HG02870 (cell line): ENCODE data around the gene DDX6.
A peak's percentile ranks its signal among the peaks of the same experiment; 100 is the strongest.
"Not testable (repeated sequence)": the region's sequence is repeated elsewhere in the genome, so short reads cannot be mapped to it uniquely, and the experiment has no call there.

Experiments used
- ATAC-seq: cut with Tn5 transposase; IDR thresholded peaks from one replicate; pipeline ENCODE4 v1.9.1; 2021; ENCODE audit warnings: mild to moderate bottlenecking, moderate library complexity; ENCODE audit not compliant: unreplicated experiment

DDX6 gene

GRCh38 chr11:118791111-118791960 lies at the start of gene DDX6:
DDX6 (minus strand) TSS chr11:118791164; CDS start chr11:118786251, 4,913 bp downstream.
- ATAC-seq: peak; percentile 32

GRCh38 chr11:118838905-118839553 lies 48.1 kb upstream of the DDX6 start:
- peak; percentile 81 for ATAC-seq

- no peak for ATAC-seq
Observed at GRCh38 chr11:118837868-118838267, 46.9 kb upstream of the DDX6 start.

- no peak for ATAC-seq
Observed at GRCh38 chr11:118834427-118835028, 43.6 kb upstream of the DDX6 start.

GRCh38 chr11:118827118-118827517 lies 36.2 kb upstream of the DDX6 start:
- no peak for ATAC-seq

- ATAC-seq: not testable (repeated sequence)
Observed at GRCh38 chr11:118822936-118823510, 32.1 kb upstream of the DDX6 start.

GRCh38 chr11:118820412-118821357 lies 29.7 kb upstream of the DDX6 start:
- ATAC-seq: peak; percentile 88

GRCh38 chr11:118820025-118820379 lies 29.0 kb upstream of the DDX6 start:
- not testable (repeated sequence) for ATAC-seq

- ATAC-seq: no peak
Observed at GRCh38 chr11:118819334-118820024, 28.5 kb upstream of the DDX6 start.

GRCh38 chr11:118818130-118818529 lies 27.2 kb upstream of the DDX6 start:
- no peak for ATAC-seq

- no peak for ATAC-seq
Observed at GRCh38 chr11:118813551-118813950, 22.6 kb upstream of the DDX6 start.

- ATAC-seq: no peak
Observed at GRCh38 chr11:118812485-118812884, 21.5 kb upstream of the DDX6 start.

- no peak for ATAC-seq
Observed at GRCh38 chr11:118807800-118808778, 17.1 kb upstream of the DDX6 start.

GRCh38 chr11:118806400-118806799 lies 15.4 kb upstream of the DDX6 start:
- ATAC-seq: no peak

GRCh38 chr11:118804094-118804493 lies 13.1 kb upstream of the DDX6 start:
- ATAC-seq: no peak

- ATAC-seq: no peak
Observed at GRCh38 chr11:118799372-118799771, 8.4 kb upstream of the DDX6 start.

GRCh38 chr11:118797510-118797909 lies 6.5 kb upstream of the DDX6 start:
- no peak for ATAC-seq

GRCh38 chr11:118792570-118793124 lies 1.7 kb upstream of the DDX6 start:
- ATAC-seq: peak; percentile 58
